ENCODE results near the gene BEST4. TPM values are rescaled to one million over a fixed set of nuclear protein-coding genes. Genes with fewer than 3 reads are reported as not detected.
"Not testable (repeated sequence)": the region's sequence is repeated elsewhere in the genome, so short reads cannot be mapped to it uniquely, and the experiment has no call there.

Gene BEST4
- total and polyA plus RNA-seq, 2 donors (not counting 1 experiment from before 2014, with no cell fraction given): 0.30 to 1.3 TPM

GRCh38 chr1:44739307-44740178 is 48.4 kb downstream of the BEST4 start, which contains the start of gene KIF2C:
KIF2C (plus strand) TSS chr1:44739837; CDS start chr1:44739933, 96 bp downstream.
- peak within 1 kb of the TSS; percentile 60 to 85 for H3K27ac ChIP-seq (ENCODE audit: low read length in 2 of 2)
- intact Hi-C loops (cut with micrococcal nuclease): loop anchor here (1.0 to 10.0 kb wide), 9 partner anchors 8 to 945 kb away; partner anchors contain the start of genes ARMH1, EIF2B3, GPBP1L1 and PLK3
- no peaks in the 10 kb centered on the region for H3K27me3 Mint-ChIP-seq
- peak within 1 kb of the TSS; percentile 96 for H2AFZ ChIP-seq (ENCODE audit: insufficient read depth, low read depth, low read length, poor library complexity, severe bottlenecking)
- peaks cover 17% of the 10 kb centered on the region for H3K4me1 Mint-ChIP-seq
- no peak for TF ChIP-seq CTCF (IDR thresholded peaks at IDR 0.05)
- no peak for TF ChIP-seq EZH2 (IDR thresholded peaks at IDR 0.05; ENCODE audit: borderline replicate concordance, insufficient read depth, low read depth, low read length, poor library complexity, severe bottlenecking)
- H3K9me3 Mint-ChIP-seq (ENCODE audit: insufficient read depth): no peaks in the 10 kb centered on the region
- no peaks in the 10 kb centered on the region for H4K20me1 ChIP-seq (ENCODE audit: control insufficient read depth, insufficient read depth, low read length, poor library complexity, severe bottlenecking)
- POLR2A ChIA-PET: interaction anchor here (0.6 to 0.7 kb wide), 2 partner anchors 18 to 558 kb away, joined by 3 read pairs; no protein-coding TSS in a partner anchor
- no peaks in the 10 kb centered on the region for H3K36me3 ChIP-seq (replicated peaks in 1 of 2; ENCODE audit: control extremely low read depth in 1 of 2, control insufficient read depth in 1 of 2, extremely low read depth in 1 of 2, insufficient read depth in 2 of 2, low read length in 1 of 2)
- ATAC-seq (ENCODE audit: low read depth) (peak; percentile 100), DNase-seq (peak; percentile 97)
- peak within 1 kb of the TSS; percentile 96 for H3K4me2 ChIP-seq (replicated peaks; ENCODE audit: low read depth, low read length, poor library complexity, severe bottlenecking)
- peak within 1 kb of the TSS; percentile 54 to 90 (median 87) for H3K4me3 ChIP-seq (ENCODE audit: control extremely low read depth in 1 of 5, extremely low read depth in 1 of 5, insufficient read depth in 1 of 5, low read depth in 2 of 5, low read length in 4 of 5)
- no peaks in the 10 kb centered on the region for H3K27me3 ChIP-seq (replicated peaks in 1 of 4; ENCODE audit: control extremely low read depth in 1 of 4, control insufficient read depth in 3 of 4, insufficient read depth in 4 of 4, low read length in 3 of 4)
- H3K4me1 ChIP-seq (ENCODE audit: control insufficient read depth in 2 of 2, insufficient read depth in 2 of 2, low read length in 2 of 2): peaks cover 7 to 12% of the 10 kb centered on the region in 2 donors
- H3K9ac ChIP-seq (ENCODE audit: low read length): peak within 1 kb of the TSS; percentile 90
- peaks cover 0 to 4% (median 0%) of the 10 kb centered on the region in 3 donors for H3K9me3 ChIP-seq (ENCODE audit: control extremely low read depth in 1 of 3, control insufficient read depth in 2 of 3, insufficient read depth in 1 of 3, low read length in 2 of 3)
- H3K4me3 Mint-ChIP-seq: peak within 1 kb of the TSS; percentile 95
- CTCF ChIA-PET: interaction anchor here (0.9 kb wide), 1 partner anchor 8 kb away, joined by 7 read pairs; the partner anchor contains the start of gene RNU5D-1
- peak within 1 kb of the TSS; percentile 93 for H3K27ac Mint-ChIP-seq
- H3K79me2 ChIP-seq (ENCODE audit: control insufficient read depth, insufficient read depth, low read length): peaks cover 7% of the 10 kb centered on the region
- WGBS (ENCODE audit: insufficient coverage): under 1% methylated on average over 49 of the region's 57 CpGs

DNA sequence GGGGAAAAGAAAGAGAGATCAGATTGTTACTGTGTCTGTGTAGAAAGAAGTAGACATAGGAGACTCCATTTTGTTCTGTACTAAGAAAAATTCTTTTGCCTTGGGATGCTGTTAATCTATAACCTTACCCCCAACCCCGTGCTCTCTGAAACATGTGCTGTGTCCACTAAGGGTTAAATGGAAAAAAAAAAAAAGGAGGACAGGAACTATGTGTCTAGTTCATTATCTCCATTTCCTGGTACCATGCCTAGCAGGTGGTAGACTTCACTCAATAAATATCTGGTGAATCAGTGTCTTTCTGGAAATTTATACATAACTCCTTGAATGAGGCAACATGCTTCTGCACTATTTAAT is 49.0 kb downstream of the BEST4 start:
- POLR2A ChIA-PET: interaction anchor here (0.6 to 0.7 kb wide), 3 partner anchors 17 to 558 kb away, joined by 3 to 5 read pairs (median 3); no protein-coding TSS in a partner anchor
- Histone ChIP-seq H3K9ac (ENCODE audit: low read length) (peak overlapping the region; percentile 90), H3K4me1 (ENCODE audit: control insufficient read depth in 2 of 2, insufficient read depth in 2 of 2, low read length in 2 of 2) (peaks cover 7 to 12% of the 10 kb centered on the region in 2 donors), H3K4me3 (ENCODE audit: control extremely low read depth in 1 of 5, extremely low read depth in 1 of 5, insufficient read depth in 1 of 5, low read depth in 2 of 5, low read length in 4 of 5) (peak overlapping the region; percentile 54 to 90 (median 87)), H3K27ac (ENCODE audit: low read length in 2 of 2) (peak overlapping the region; percentile 60 to 85), H3K4me2 (replicated peaks; ENCODE audit: low read depth, low read length, poor library complexity, severe bottlenecking) (peak overlapping the region; percentile 96), H2AFZ (ENCODE audit: insufficient read depth, low read depth, low read length, poor library complexity, severe bottlenecking) (peak overlapping the region; percentile 96)
- H3K36me3 ChIP-seq (replicated peaks in 1 of 2; ENCODE audit: control extremely low read depth in 1 of 2, control insufficient read depth in 1 of 2, extremely low read depth in 1 of 2, insufficient read depth in 2 of 2, low read length in 1 of 2); CTCF ChIA-PET; ATAC-seq (ENCODE audit: low read depth); H3K27me3 Mint-ChIP-seq; H3K9me3 Mint-ChIP-seq (ENCODE audit: insufficient read depth); DNase-seq; H4K20me1 ChIP-seq (ENCODE audit: control insufficient read depth, insufficient read depth, low read length, poor library complexity, severe bottlenecking); H3K27me3 ChIP-seq (replicated peaks in 1 of 4; ENCODE audit: control extremely low read depth in 1 of 4, control insufficient read depth in 3 of 4, insufficient read depth in 4 of 4, low read length in 3 of 4); H3K9me3 ChIP-seq (ENCODE audit: control extremely low read depth in 1 of 3, control insufficient read depth in 2 of 3, insufficient read depth in 1 of 3, low read length in 2 of 3); H3K79me2 ChIP-seq (ENCODE audit: control insufficient read depth, insufficient read depth, low read length): not testable (repeated sequence)
- peaks cover 17% of the 10 kb centered on the region for H3K4me1 Mint-ChIP-seq
- H3K4me3 Mint-ChIP-seq: peak overlapping the region; percentile 95
- intact Hi-C loops (cut with micrococcal nuclease): loop anchor here (1.0 to 10.0 kb wide), 9 partner anchors 8 to 946 kb away; partner anchors contain the start of genes ARMH1, EIF2B3, GPBP1L1 and PLK3
- whole genome bisulfite sequencing (ENCODE audit: insufficient coverage): no CpG with 5 or more reads among the region's 1 CpG
- H3K27ac Mint-ChIP-seq: peak overlapping the region; percentile 93
